ENCODE measurements around the gene FBRSL1.

GRCh38 chr12:132486168-132486567 lies 3.8 kb upstream of the FBRSL1 start:
- TF ChIP-seq POLR2AphosphoS5 (IDR thresholded peaks at IDR 0.05; ENCODE audit: insufficient read depth, low read depth, low read length) = no peak
- TF ChIP-seq, protein P1, sequence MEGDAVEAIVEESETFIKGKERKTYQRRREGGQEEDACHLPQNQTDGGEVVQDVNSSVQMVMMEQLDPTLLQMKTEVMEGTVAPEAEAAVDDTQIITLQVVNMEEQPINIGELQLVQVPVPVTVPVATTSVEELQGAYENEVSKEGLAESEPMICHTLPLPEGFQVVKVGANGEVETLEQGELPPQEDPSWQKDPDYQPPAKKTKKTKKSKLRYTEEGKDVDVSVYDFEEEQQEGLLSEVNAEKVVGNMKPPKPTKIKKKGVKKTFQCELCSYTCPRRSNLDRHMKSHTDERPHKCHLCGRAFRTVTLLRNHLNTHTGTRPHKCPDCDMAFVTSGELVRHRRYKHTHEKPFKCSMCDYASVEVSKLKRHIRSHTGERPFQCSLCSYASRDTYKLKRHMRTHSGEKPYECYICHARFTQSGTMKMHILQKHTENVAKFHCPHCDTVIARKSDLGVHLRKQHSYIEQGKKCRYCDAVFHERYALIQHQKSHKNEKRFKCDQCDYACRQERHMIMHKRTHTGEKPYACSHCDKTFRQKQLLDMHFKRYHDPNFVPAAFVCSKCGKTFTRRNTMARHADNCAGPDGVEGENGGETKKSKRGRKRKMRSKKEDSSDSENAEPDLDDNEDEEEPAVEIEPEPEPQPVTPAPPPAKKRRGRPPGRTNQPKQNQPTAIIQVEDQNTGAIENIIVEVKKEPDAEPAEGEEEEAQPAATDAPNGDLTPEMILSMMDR (IDR thresholded peaks at IDR 0.05; ENCODE audit: extremely low read depth in 1 of 2, insufficient read depth in 1 of 2, low read depth in 1 of 2, low read length in 2 of 2) = no peak
- no peak for TF ChIP-seq MYC (IDR thresholded peaks at IDR 0.05; ENCODE audit: low read depth, low read length)
- TF ChIP-seq EZH2 (IDR thresholded peaks at IDR 0.05; ENCODE audit: borderline replicate concordance, low read depth, low read length, severe bottlenecking) = no peak
- TF ChIP-seq POLR2A (IDR thresholded peaks at IDR 0.05; ENCODE audit: low read depth, low read length) = no peak
